Endothelial cell (in vitro differentiated cells): ENCODE data around the gene THY1. TPM values are rescaled to one million over a fixed set of nuclear protein-coding genes. Genes with fewer than 3 reads are reported as not detected.
"Not testable (repeated sequence)": the region's sequence is repeated elsewhere in the genome, so short reads cannot be mapped to it uniquely, and the experiment has no call there.

Experiments used
- DNase-seq: peaks from one replicate; pipeline ENCODE4 v3.0.0; 2021; ENCODE audit warnings: low spot score
- H3K27ac Mint-ChIP-seq: one replicate; pipeline ENCODE4 v1.8.0; 2021; ENCODE audit warnings: mixed read lengths, inconsistent platforms; ENCODE audit not compliant: unreplicated experiment
- H3K27me3 Mint-ChIP-seq: one replicate; pipeline ENCODE4 v1.8.0; 2021; ENCODE audit warnings: mild to moderate bottlenecking, moderate library complexity, mixed read lengths, inconsistent platforms; ENCODE audit not compliant: unreplicated experiment
- H3K36me3 Mint-ChIP-seq: one replicate; pipeline ENCODE4 v1.8.0; 2021; ENCODE audit warnings: mild to moderate bottlenecking, low read depth, mixed read lengths, inconsistent platforms; ENCODE audit not compliant: unreplicated experiment
- H3K4me1 Mint-ChIP-seq: one replicate; pipeline ENCODE4 v1.8.0; 2021; ENCODE audit warnings: mild to moderate bottlenecking, mixed read lengths, inconsistent platforms; ENCODE audit not compliant: unreplicated experiment
- H3K4me3 Mint-ChIP-seq: one replicate; pipeline ENCODE4 v1.8.0; 2021; ENCODE audit warnings: mild to moderate bottlenecking, mixed read lengths, inconsistent platforms; ENCODE audit not compliant: unreplicated experiment
- H3K9me3 Mint-ChIP-seq: one replicate; pipeline ENCODE4 v1.8.0; 2021; ENCODE audit warnings: mixed read lengths, inconsistent platforms; ENCODE audit not compliant: unreplicated experiment
- CTCF ChIP-seq: fragments of 200-600 bp; sonication (generic); IDR thresholded peaks from one replicate; pipeline ENCODE4 v1.5.0; 2021; ENCODE audit warnings: antibody characterized with exemption; ENCODE audit not compliant: unreplicated experiment
- total RNA-seq: library from RNA; stranded (reverse); fragmentation: NEBNext Ultra II Directional; extraction: Animal tissue kit (Norgen Biotek cat#: 25700); gene quantifications from one replicate; pipeline ENCODE4 v1.2.1, GENCODE V29; 2021; ENCODE audit not compliant: unreplicated experiment

The THY1 gene
- total RNA-seq, 1 donor from 2014 or later: 526 TPM

GRCh38 chr11:119384332-119384731 lies 38.6 kb downstream of the THY1 start:
- no peaks in the 10 kb centered on the region for H3K9me3 Mint-ChIP-seq
- H3K27ac Mint-ChIP-seq: no peak overlapping the region
- no peak overlapping the region for H3K4me3 Mint-ChIP-seq
- H3K36me3 Mint-ChIP-seq: no peaks in the 10 kb centered on the region
- no peak for TF ChIP-seq CTCF
- H3K27me3 Mint-ChIP-seq: peaks cover 3% of the 10 kb centered on the region
- no peak for DNase-seq
- H3K4me1 Mint-ChIP-seq: peaks cover 3% of the 10 kb centered on the region

- H3K36me3 Mint-ChIP-seq, H3K27ac Mint-ChIP-seq, H3K9me3 Mint-ChIP-seq, H3K4me3 Mint-ChIP-seq, H3K27me3 Mint-ChIP-seq, DNase-seq: not testable (repeated sequence)
- peaks cover 11% of the 10 kb centered on the region for H3K4me1 Mint-ChIP-seq
Measured at GRCh38 chr11:119382513-119382912, 40.5 kb downstream of the THY1 start.

GRCh38 chr11:119382101-119382500 lies 40.9 kb downstream of the THY1 start:
- Mint-ChIP-seq H3K9me3 (no peaks in the 10 kb centered on the region), H3K4me3 (no peak overlapping the region), H3K4me1 (peaks cover 11% of the 10 kb centered on the region), H3K36me3 (no peaks in the 10 kb centered on the region), H3K27me3 (peaks cover 3% of the 10 kb centered on the region), H3K27ac (no peak overlapping the region)
- TF ChIP-seq CTCF: no peak
- DNase-seq: no peak

- Mint-ChIP-seq H3K4me1 (peaks cover 15% of the 10 kb centered on the region), H3K9me3 (no peaks in the 10 kb centered on the region), H3K27ac (peak within 1 kb of the TSS; percentile 20), H3K36me3 (no peaks in the 10 kb centered on the region), H3K4me3 (no peak within 1 kb of the TSS), H3K27me3 (peaks cover 3% of the 10 kb centered on the region)
- TF ChIP-seq CTCF: peak; percentile 91
- DNase-seq: peak; percentile 100
Measured at GRCh38 chr11:119381181-119381988, 41.6 kb downstream of the THY1 start, which contains the start of gene USP2. TSS of gene USP2 (minus strand) at chr11:119381690. CDS start at chr11:119373480, 8,210 bp downstream.

- Mint-ChIP-seq H3K4me1 (peaks cover 15% of the 10 kb centered on the region), H3K4me3 (no peak overlapping the region), H3K27me3 (peaks cover 3% of the 10 kb centered on the region), H3K36me3 (no peaks in the 10 kb centered on the region), H3K27ac (peak overlapping the region; percentile 20), H3K9me3 (no peaks in the 10 kb centered on the region)
- no peak for TF ChIP-seq CTCF
- DNase-seq: no peak
Measured at GRCh38 chr11:119380827-119381180, 42.2 kb downstream of the THY1 start.
